ENCODE results near the gene CIDEC. TPM values are rescaled to one million over a fixed set of nuclear protein-coding genes. Genes with fewer than 3 reads are reported as not detected.

Gene CIDEC
- polyA plus RNA-seq, 1 donor, result 35.6 TPM

- 10% methylated on average over 4 of the region's 12 CpGs for WGBS (ENCODE audit: insufficient coverage, low lambda C conversion rate)
Observed at GRCh38 chr3:9891072-9891622, 11.1 kb upstream of the CIDEC start.

GRCh38 chr3:9890249-9891071 is 10.4 kb upstream of the CIDEC start, which contains the start of gene JAGN1:
JAGN1 (plus strand) TSS chr3:9890610; CDS start chr3:9890723, 113 bp downstream.
- peak; percentile 82 to 93 for DNase-seq
- peaks cover 15% of the 10 kb centered on the region for H3K36me3 ChIP-seq (ENCODE audit: control insufficient read depth, insufficient read depth, low read length)
- no CpG with 5 or more reads among the region's 62 CpGs for WGBS (ENCODE audit: insufficient coverage, low lambda C conversion rate)
- no peaks in the 10 kb centered on the region for H3K27me3 ChIP-seq (ENCODE audit: control insufficient read depth, insufficient read depth, low read length)
- H3K4me3 ChIP-seq (ENCODE audit: low read length), result peak within 1 kb of the TSS; percentile 95
- no peaks in the 10 kb centered on the region for H3K4me1 ChIP-seq (ENCODE audit: control insufficient read depth, insufficient read depth, low read length)
- H3K9me3 ChIP-seq (ENCODE audit: control insufficient read depth, low read depth, low read length), result peaks cover 4% of the 10 kb centered on the region
- peak within 1 kb of the TSS; percentile 86 for H3K27ac ChIP-seq (ENCODE audit: low read length)

More at GRCh38 chr3:9891072-9891622, 11.1 kb upstream of the CIDEC start:
- no peaks in the 10 kb centered on the region for H3K27me3 ChIP-seq (ENCODE audit: control insufficient read depth, insufficient read depth, low read length)
- H3K36me3 ChIP-seq (ENCODE audit: control insufficient read depth, insufficient read depth, low read length), result peaks cover 15% of the 10 kb centered on the region
- peaks cover 1% of the 10 kb centered on the region for H3K4me1 ChIP-seq (ENCODE audit: control insufficient read depth, insufficient read depth, low read length)
- H3K27ac ChIP-seq (ENCODE audit: low read length), result peak overlapping the region; percentile 86
- peak overlapping the region; percentile 95 for H3K4me3 ChIP-seq (ENCODE audit: low read length)
- DNase-seq, result no peak
- peaks cover 4% of the 10 kb centered on the region for H3K9me3 ChIP-seq (ENCODE audit: control insufficient read depth, low read depth, low read length)

- H3K9me3 ChIP-seq (ENCODE audit: control insufficient read depth, low read depth, low read length), result peaks cover 4% of the 10 kb centered on the region
- H3K27ac ChIP-seq (ENCODE audit: low read length), result no peak overlapping the region
- no peaks in the 10 kb centered on the region for H3K27me3 ChIP-seq (ENCODE audit: control insufficient read depth, insufficient read depth, low read length)
- WGBS (ENCODE audit: insufficient coverage, low lambda C conversion rate), result 97% methylated on average over 3 of the region's 5 CpGs
- peaks cover 4% of the 10 kb centered on the region for H3K4me1 ChIP-seq (ENCODE audit: control insufficient read depth, insufficient read depth, low read length)
- H3K36me3 ChIP-seq (ENCODE audit: control insufficient read depth, insufficient read depth, low read length), result peaks cover 15% of the 10 kb centered on the region
- DNase-seq, result no peak
- H3K4me3 ChIP-seq (ENCODE audit: low read length), result no peak overlapping the region
Observed at GRCh38 chr3:9889405-9889804, 9.4 kb upstream of the CIDEC start.

- peaks cover 12% of the 10 kb centered on the region for H3K36me3 ChIP-seq (ENCODE audit: control insufficient read depth, insufficient read depth, low read length)
- DNase-seq, result no peak
- no peak overlapping the region for H3K27ac ChIP-seq (ENCODE audit: low read length)
- H3K4me1 ChIP-seq (ENCODE audit: control insufficient read depth, insufficient read depth, low read length), result peaks cover 11% of the 10 kb centered on the region
- H3K4me3 ChIP-seq (ENCODE audit: low read length), result no peak overlapping the region
- 93% methylated on average over 3 of the region's 3 CpGs for WGBS (ENCODE audit: insufficient coverage, low lambda C conversion rate)
- peaks cover 4% of the 10 kb centered on the region for H3K9me3 ChIP-seq (ENCODE audit: control insufficient read depth, low read depth, low read length)
- no peaks in the 10 kb centered on the region for H3K27me3 ChIP-seq (ENCODE audit: control insufficient read depth, insufficient read depth, low read length)
Observed at GRCh38 chr3:9888540-9888939, 8.5 kb upstream of the CIDEC start.

GRCh38 chr3:9887480-9887879 is 7.4 kb upstream of the CIDEC start:
- peaks cover 12% of the 10 kb centered on the region for H3K4me1 ChIP-seq (ENCODE audit: control insufficient read depth, insufficient read depth, low read length)
- peaks cover 2% of the 10 kb centered on the region for H3K36me3 ChIP-seq (ENCODE audit: control insufficient read depth, insufficient read depth, low read length)
- peaks cover 4% of the 10 kb centered on the region for H3K9me3 ChIP-seq (ENCODE audit: control insufficient read depth, low read depth, low read length)
- no peak overlapping the region for H3K4me3 ChIP-seq (ENCODE audit: low read length)
- no peaks in the 10 kb centered on the region for H3K27me3 ChIP-seq (ENCODE audit: control insufficient read depth, insufficient read depth, low read length)
- H3K27ac ChIP-seq (ENCODE audit: low read length), result no peak overlapping the region
- no peak for DNase-seq
- WGBS (ENCODE audit: insufficient coverage, low lambda C conversion rate), result 100% methylated on average over 1 of the region's 5 CpGs

GRCh38 chr3:9886328-9886727 is 6.3 kb upstream of the CIDEC start:
- no peaks in the 10 kb centered on the region for H3K27me3 ChIP-seq (ENCODE audit: control insufficient read depth, insufficient read depth, low read length)
- H3K27ac ChIP-seq (ENCODE audit: low read length), result no peak overlapping the region
- H3K4me1 ChIP-seq (ENCODE audit: control insufficient read depth, insufficient read depth, low read length), result peaks cover 12% of the 10 kb centered on the region
- H3K9me3 ChIP-seq (ENCODE audit: control insufficient read depth, low read depth, low read length), result peaks cover 4% of the 10 kb centered on the region
- no peak overlapping the region for H3K4me3 ChIP-seq (ENCODE audit: low read length)
- H3K36me3 ChIP-seq (ENCODE audit: control insufficient read depth, insufficient read depth, low read length), result no peaks in the 10 kb centered on the region
- no peak for DNase-seq

- H3K27ac ChIP-seq (ENCODE audit: low read length), result peak overlapping the region; percentile 90
- no peaks in the 10 kb centered on the region for H3K36me3 ChIP-seq (ENCODE audit: control insufficient read depth, insufficient read depth, low read length)
Observed at GRCh38 chr3:9884555-9885165, 4.6 kb upstream of the CIDEC start.

GRCh38 chr3:9883706-9884554 is 3.9 kb upstream of the CIDEC start:
- WGBS (ENCODE audit: insufficient coverage, low lambda C conversion rate), result 64% methylated on average over 4 of the region's 7 CpGs
- no peaks in the 10 kb centered on the region for H3K9me3 ChIP-seq (ENCODE audit: control insufficient read depth, low read depth, low read length)
- peaks cover 19% of the 10 kb centered on the region for H3K4me1 ChIP-seq (ENCODE audit: control insufficient read depth, insufficient read depth, low read length)
- peak overlapping the region; percentile 90 for H3K27ac ChIP-seq (ENCODE audit: low read length)
- H3K4me3 ChIP-seq (ENCODE audit: low read length), result no peak overlapping the region
- no peaks in the 10 kb centered on the region for H3K27me3 ChIP-seq (ENCODE audit: control insufficient read depth, insufficient read depth, low read length)
- no peak for DNase-seq
- no peaks in the 10 kb centered on the region for H3K36me3 ChIP-seq (ENCODE audit: control insufficient read depth, insufficient read depth, low read length)

More at GRCh38 chr3:9884555-9885165, 4.6 kb upstream of the CIDEC start:
- 0% methylated on average over 1 of the region's 11 CpGs for WGBS (ENCODE audit: insufficient coverage, low lambda C conversion rate)
- Histone ChIP-seq H3K9me3 (ENCODE audit: control insufficient read depth, low read depth, low read length) (no peaks in the 10 kb centered on the region), H3K4me3 (ENCODE audit: low read length) (no peak overlapping the region), H3K4me1 (ENCODE audit: control insufficient read depth, insufficient read depth, low read length) (peaks cover 12% of the 10 kb centered on the region), H3K27me3 (ENCODE audit: control insufficient read depth, insufficient read depth, low read length) (no peaks in the 10 kb centered on the region)
- DNase-seq, result peak; percentile 85 to 94

- Histone ChIP-seq H3K4me1 (ENCODE audit: control insufficient read depth, insufficient read depth, low read length) (peaks cover 29% of the 10 kb centered on the region), H3K27me3 (ENCODE audit: control insufficient read depth, insufficient read depth, low read length) (no peaks in the 10 kb centered on the region), H3K4me3 (ENCODE audit: low read length) (no peak overlapping the region), H3K36me3 (ENCODE audit: control insufficient read depth, insufficient read depth, low read length) (no peaks in the 10 kb centered on the region), H3K9me3 (ENCODE audit: control insufficient read depth, low read depth, low read length) (peaks cover 3% of the 10 kb centered on the region), H3K27ac (ENCODE audit: low read length) (no peak overlapping the region)
- DNase-seq, result no peak
- WGBS (ENCODE audit: insufficient coverage, low lambda C conversion rate), result no CpG with 5 or more reads among the region's 1 CpG
Observed at GRCh38 chr3:9881441-9881840, 1.4 kb upstream of the CIDEC start.

- Histone ChIP-seq H3K27ac (ENCODE audit: low read length) (peak overlapping the region; percentile 66), H3K27me3 (ENCODE audit: control insufficient read depth, insufficient read depth, low read length) (no peaks in the 10 kb centered on the region), H3K4me1 (ENCODE audit: control insufficient read depth, insufficient read depth, low read length) (peaks cover 19% of the 10 kb centered on the region), H3K4me3 (ENCODE audit: low read length) (no peak overlapping the region), H3K36me3 (ENCODE audit: control insufficient read depth, insufficient read depth, low read length) (no peaks in the 10 kb centered on the region), H3K9me3 (ENCODE audit: control insufficient read depth, low read depth, low read length) (peaks cover 3% of the 10 kb centered on the region)
- peak; percentile 91 for DNase-seq
- no CpG with 5 or more reads among the region's 5 CpGs for WGBS (ENCODE audit: insufficient coverage, low lambda C conversion rate)
Observed at GRCh38 chr3:9878700-9879099, 1.4 kb downstream of the CIDEC start.

Measured in large intestine (tissue), 3 donors.